ENCODE data around the gene PIK3C2G. TPM values are rescaled to one million over a fixed set of nuclear protein-coding genes. Genes with fewer than 3 reads are reported as not detected.

Gene PIK3C2G
- total RNA-seq, 1 experiment from 2014 or later: not detected

DNA sequence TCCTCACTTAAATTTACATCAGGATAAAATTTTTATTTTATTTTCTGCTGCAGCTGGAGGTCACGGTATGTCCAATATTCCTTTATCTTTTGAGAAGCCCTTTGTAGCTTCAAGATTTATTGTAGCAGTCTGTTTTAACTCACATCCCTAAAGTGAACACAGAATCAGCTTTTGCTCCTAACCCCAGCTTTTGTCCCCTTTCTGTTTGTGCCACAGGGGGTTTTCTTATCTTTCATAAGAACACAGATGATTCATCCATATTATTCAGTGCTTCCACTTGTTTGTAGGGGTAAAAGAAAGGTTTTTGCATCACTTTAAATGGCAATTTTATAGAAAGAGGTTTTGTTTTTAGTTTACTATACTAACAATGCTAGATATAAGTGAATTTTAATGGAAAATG, 21.8 kb upstream of the PIK3C2G start:
- Histone ChIP-seq H2BK15ac (ENCODE audit: low read depth, low read length) (no peak overlapping the region), H3K27me3 (ENCODE audit: insufficient read depth, low read length) (no peaks in the 10 kb centered on the region), H3K4ac (ENCODE audit: low read depth, low read length) (no peak overlapping the region), H4K20me1 (ENCODE audit: control insufficient read depth, insufficient read depth, insufficient read length) (no peaks in the 10 kb centered on the region), H3T11ph (ENCODE audit: low read length) (no peak overlapping the region), H3K14ac (ENCODE audit: insufficient read depth, low read length) (no peak overlapping the region), H2BK5ac (ENCODE audit: insufficient read length, low read length) (no peak overlapping the region), H3K23me2 (ENCODE audit: insufficient read length, low read depth, low read length, poor library complexity, severe bottlenecking) (no peaks in the 10 kb centered on the region), H4K91ac (ENCODE audit: insufficient read length, low read depth, low read length) (no peak overlapping the region), H2AK5ac (ENCODE audit: insufficient read length, low read length) (no peak overlapping the region), H3K79me1 (ENCODE audit: insufficient read depth, low read depth, low read length, poor library complexity, severe bottlenecking) (no peaks in the 10 kb centered on the region), H2BK120ac (ENCODE audit: low read depth, low read length, poor library complexity, severe bottlenecking) (no peak overlapping the region), H3K27ac (ENCODE audit: insufficient read length, low read depth, low read length) (no peak overlapping the region), H4K8ac (replicated peaks; ENCODE audit: insufficient read length, low read depth, low read length) (no peak overlapping the region), H3K9me3 (ENCODE audit: control insufficient read depth, low read depth, low read length) (no peaks in the 10 kb centered on the region), H3K79me2 (ENCODE audit: insufficient read depth, low read length) (no peaks in the 10 kb centered on the region), H2BK12ac (ENCODE audit: insufficient read length, low read depth, low read length) (no peak overlapping the region), H3K4me2 (ENCODE audit: insufficient read depth, insufficient read length, low read length) (no peak overlapping the region), H4K5ac (ENCODE audit: insufficient read length, low read depth, low read length) (no peak overlapping the region), H3K18ac (ENCODE audit: insufficient read length, low read depth, low read length) (no peak overlapping the region), H3K9ac (ENCODE audit: extremely low read depth, insufficient read length, low read length) (no peak overlapping the region), H2BK20ac (ENCODE audit: low read depth, low read length, poor library complexity, severe bottlenecking) (no peak overlapping the region), H2AFZ (ENCODE audit: low read length) (no peak overlapping the region), H3K4me1 (ENCODE audit: insufficient read depth, low read length) (no peaks in the 10 kb centered on the region), H3K56ac (ENCODE audit: insufficient read length, low read depth, low read length) (no peak overlapping the region), H3K23ac (ENCODE audit: insufficient read length, low read depth, low read length) (no peak overlapping the region)
- TF ChIP-seq CTCF (conservative IDR thresholded peaks at IDR 0.05): no peak
- no peak overlapping the region for H3K27ac Mint-ChIP-seq
- no peak for DNase-seq
- peaks cover 0 to 5% of the 10 kb centered on the region in 2 experiments; a peak in 3 of 4 replicates for H3K4me1 Mint-ChIP-seq
- peaks cover 20 to 22% of the 10 kb centered on the region in 2 experiments for H3K9me3 Mint-ChIP-seq
- H3K27me3 Mint-ChIP-seq (ENCODE audit: low read depth): no peaks in the 10 kb centered on the region
- no CpG with 5 or more reads among the region's 1 CpG for WGBS (ENCODE audit: extremely low coverage, insufficient read length, low lambda C conversion rate)
- H3K4me3 Mint-ChIP-seq: no peak overlapping the region
- peaks cover 0 to 22% (median 12%) of the 10 kb centered on the region in 3 experiments for H3K36me3 Mint-ChIP-seq (ENCODE audit: insufficient read depth in 1 of 3, low read depth in 3 of 3)
